HG02759 (cell line): ENCODE results near the gene NMNAT2.
"Not testable (repeated sequence)": the region's sequence is repeated elsewhere in the genome, so short reads cannot be mapped to it uniquely, and the experiment has no call there.

Experiments used
- ATAC-seq: cut with Tn5 transposase; IDR thresholded peaks from one replicate; pipeline ENCODE4 v1.9.1; 2021; ENCODE audit warnings: mild to moderate bottlenecking, moderate library complexity; ENCODE audit not compliant: unreplicated experiment

The NMNAT2 gene

DNA sequence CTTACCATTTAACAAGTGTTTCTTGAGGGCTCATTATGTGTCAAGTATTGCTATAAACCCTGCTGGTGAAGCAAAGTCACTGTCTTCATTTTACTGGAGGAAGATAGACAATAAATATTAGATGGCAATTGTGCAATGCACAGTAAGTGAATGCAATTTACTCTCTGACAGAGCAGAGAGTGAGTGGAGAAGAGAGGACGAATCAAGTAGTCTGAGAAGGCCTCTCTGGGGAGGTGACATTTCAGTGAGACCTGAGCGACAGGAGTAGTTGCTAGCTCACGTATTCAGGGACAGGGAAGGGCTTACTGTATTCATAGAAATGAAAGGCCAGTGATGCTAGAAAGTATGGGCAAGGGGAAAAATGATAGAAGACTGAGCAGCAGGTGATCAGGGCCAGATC lies 1.2 kb upstream of the NMNAT2 start:
- ATAC-seq: no peak

DNA sequence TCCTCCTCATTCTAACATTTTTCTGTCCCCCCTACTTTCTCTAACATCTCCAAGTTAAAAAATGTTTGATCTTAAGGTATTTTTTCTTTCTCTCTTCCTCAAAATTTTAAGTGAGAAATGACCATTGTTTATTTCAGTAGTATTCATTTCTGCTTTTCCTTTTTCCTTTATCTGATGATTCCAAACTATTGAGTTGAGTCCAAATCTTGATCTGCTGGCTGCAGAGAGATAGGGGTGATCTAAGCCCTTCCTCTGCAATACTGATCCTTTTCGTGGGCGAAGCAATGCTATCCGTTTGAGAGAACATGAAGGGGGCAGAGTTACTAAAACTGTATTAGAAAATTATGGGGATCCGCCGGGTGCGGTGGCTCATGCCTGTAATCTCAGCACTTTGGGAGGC lies 516 bp upstream of the NMNAT2 start:
- ATAC-seq: no peak

DNA sequence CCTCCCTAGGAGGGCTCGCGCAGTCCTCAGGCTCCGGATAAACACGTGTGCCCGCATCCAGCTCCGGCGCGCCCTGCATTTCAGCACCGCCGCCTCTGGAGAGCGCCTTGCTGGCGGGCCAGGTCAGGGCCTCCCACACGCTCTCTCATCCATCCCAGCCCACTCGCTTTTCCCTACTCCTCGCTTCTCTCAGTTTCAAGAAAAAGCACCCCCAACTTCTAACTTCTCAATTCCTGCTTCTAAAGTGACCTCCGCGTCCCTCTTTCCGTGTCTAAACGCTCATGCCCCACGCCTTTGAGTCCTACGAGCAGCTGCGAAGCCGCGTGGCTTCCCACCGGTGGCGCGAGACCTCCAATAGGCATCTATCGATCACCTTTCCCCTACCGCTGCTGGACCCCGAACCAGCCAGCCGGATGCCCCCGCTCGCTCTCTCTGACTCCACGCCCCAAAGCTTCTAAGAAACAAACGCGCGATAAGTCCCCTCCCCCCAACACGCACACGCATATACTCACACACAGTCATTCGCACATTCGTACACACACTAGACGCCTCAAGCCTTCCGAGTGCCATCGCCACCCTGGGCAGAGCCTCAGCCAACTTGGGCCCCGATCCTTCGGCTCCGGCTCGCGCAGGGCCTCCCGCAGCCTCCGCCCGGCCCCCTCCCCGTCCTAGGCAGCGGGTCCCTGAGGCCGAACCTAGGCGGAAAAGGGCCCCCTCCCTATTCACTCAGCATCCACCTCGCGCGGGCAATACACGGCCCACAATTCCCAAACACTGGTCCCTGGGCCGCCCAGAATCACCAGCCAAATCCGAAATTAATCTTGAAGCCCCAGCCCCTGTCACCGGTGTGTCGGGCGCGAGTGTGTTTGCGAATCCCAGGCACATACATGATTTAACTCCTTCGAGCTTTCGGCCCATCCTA lies 1.1 kb downstream of the NMNAT2 start:
- no peak for ATAC-seq

DNA sequence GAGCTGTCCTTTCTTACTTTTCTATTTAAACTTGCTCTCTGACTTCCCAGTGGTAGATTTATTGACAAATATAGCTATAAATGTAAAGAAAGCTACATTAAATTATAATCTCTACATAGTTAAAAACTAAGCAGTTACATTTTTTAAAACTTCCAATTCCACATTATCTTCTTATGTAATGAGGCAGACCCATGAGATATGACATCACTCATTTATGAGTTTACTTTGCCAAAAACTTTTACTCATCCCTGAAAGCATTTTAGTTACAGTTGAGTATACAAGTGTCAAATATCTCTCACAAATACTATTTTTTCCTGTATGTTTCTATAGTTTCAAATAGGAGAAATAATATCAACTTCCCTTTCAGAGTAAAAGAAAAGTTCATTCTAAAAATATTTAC lies 3.8 kb downstream of the NMNAT2 start:
- no peak for ATAC-seq

DNA sequence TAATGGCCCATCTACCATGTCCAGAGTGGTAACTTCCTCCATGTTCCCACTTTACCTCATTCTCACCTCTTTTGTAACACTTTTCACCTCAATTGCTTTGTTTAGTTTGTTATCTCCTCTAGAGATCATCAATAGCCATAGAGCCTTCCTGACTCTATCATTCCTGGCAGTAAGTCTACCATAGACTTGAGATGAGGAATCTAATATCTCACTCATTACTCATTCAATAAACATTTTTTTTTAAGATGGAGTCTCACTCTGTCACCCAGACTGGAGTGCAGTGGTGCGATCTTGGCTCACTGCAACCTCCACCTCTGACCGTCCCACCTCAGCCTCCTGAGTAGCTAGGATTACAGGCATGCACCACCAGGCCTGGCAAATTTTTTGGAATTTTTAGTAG lies 7.1 kb downstream of the NMNAT2 start:
- no peak for ATAC-seq

DNA sequence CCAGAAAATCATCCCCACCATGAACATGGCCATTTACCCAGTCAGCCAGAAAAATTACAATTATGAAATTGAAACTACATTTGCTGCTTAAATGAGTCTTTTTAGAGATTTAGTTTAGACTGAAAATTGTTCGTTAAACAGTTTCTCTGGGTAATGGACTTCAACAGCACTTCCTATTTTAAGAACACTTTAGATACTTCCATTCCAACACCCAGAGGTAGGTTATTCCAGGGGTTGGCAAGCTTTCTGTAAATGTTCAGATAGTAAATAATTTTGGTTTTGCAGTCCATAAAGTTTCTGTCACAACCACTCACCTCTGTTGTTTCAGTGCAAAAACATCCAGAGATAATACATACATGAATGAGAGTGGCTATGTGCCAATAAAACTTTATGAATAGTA lies 10.2 kb downstream of the NMNAT2 start:
- no peak for ATAC-seq

DNA sequence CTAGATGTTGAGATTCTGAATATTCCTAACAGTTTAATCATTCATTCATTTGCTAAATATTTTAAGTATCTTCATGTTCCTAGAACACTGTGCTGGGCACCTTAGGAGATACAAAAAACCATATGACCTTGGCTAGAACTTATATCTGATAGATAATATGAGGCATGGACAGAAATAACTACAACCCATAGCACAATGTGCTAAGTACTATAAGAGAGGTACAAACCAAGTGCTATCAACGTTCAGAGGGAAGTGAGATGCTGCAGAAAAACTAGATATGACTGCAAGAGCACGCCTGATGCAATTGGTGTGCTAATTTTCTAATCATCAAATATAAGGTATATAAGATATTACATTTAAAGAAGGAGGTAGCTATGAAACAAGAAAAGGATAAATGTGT lies 10.7 kb downstream of the NMNAT2 start:
- ATAC-seq: no peak

DNA sequence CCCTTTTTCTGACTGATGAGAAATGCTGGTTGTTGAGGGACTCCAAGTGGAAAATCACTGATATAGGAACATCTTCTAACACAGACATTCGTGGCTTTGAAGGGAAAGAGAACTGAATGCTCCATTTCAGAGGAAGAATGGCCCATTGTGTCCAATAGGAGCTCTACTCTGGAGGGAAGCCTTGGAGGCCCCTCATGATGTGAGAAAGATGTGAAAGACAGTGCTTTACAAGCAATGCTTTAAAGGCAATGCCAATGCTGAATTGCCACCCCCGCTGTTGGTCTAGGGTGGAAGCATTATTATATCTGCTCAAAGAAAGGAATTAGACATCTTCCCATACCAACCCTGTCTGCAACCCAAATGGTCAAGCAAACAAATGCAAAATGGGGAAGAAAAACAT lies 13.7 kb downstream of the NMNAT2 start:
- ATAC-seq: no peak

DNA sequence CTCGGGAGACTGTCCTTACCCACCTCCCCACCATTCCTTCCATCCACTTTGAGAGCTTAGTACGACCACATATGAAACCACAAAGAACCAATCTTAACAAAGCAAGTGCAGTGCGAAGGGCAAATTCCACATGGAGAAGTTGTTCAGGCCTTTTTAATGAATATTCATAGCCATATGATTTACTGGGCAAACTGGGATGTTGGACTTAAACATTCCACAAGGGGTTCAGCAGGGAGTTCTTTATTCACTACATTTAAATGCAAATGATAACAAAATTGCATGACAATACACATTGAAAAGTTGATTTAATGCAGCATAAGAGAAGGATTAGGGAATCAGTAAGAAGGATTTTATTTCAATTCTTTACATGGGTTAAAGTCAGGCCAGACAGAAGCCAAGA lies 14.7 kb downstream of the NMNAT2 start:
- ATAC-seq: no peak

DNA sequence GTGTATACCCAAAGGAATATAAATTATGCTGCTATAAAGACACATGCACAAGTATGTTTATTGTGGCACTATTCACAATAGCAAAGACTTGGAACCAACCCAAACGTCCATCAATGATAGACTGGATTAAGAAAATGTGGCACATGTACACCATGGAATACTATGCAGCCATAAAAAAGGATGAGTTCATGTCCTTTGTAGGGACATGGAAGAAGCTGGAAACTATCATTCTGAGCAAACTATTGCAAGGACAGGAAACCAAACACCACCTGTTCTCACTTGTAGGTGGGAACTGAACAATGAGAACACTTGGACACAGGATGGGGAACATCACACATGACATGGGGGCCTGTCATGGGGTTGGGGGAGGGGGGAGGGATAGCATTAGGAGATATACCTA lies 16.6 kb downstream of the NMNAT2 start:
- ATAC-seq: not testable (repeated sequence)

DNA sequence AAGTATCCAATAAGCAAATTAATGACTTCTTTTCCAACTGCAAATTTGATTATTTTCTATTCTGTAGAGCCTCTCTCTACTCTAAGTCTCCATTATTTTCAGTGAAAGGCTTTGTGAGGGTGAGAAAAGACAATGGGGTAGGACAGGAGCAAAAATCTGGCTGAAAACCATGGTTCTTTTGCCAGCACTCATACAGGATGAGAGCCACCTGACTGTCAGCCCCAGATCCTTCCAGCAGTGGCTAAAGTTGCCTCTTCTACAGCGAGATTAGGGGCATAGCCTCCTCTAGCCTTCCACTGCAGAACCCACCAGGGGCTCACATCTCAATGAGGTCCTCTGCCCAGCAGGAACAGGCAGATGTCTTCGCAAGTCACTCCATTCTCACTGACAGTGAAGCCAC lies 23.7 kb downstream of the NMNAT2 start:
- ATAC-seq: no peak

DNA sequence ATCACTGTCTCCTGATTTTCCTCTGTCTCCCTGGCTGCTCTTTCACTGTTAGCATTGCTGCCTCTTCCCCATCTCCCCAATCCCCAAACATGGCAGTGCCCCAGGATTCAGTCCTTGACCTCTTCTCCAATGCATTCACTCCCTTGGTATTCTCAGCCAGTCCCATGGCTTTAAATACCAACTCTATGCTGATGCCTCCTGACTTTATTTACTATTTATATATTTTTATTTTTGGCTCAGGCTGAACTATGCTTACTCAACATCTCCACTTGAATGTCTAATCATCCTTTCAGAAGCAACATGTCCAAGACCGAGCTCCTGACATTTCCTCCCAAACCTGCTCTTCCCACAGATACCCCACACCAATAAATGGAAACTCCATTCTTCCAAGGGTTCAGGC lies 26.3 kb downstream of the NMNAT2 start:
- no peak for ATAC-seq

DNA sequence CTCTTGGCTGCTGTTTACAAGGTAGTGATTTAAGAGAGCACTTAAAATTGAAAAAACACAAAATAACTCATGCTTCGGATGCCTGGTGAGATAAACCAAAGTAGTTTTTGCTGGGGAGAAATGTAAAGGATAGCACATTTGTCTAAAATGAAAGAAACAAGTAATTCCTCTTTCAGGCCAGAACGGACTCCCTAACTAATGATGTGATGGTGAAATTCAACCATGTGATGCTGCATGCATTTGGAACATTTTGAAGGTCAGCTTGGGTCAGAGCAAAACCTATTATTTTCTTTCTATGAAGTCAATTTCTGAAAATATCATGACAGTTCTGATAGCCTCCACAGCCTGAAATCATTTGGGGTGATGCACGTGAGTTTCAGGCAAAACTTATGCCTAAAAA lies 27.6 kb downstream of the NMNAT2 start:
- no peak for ATAC-seq

DNA sequence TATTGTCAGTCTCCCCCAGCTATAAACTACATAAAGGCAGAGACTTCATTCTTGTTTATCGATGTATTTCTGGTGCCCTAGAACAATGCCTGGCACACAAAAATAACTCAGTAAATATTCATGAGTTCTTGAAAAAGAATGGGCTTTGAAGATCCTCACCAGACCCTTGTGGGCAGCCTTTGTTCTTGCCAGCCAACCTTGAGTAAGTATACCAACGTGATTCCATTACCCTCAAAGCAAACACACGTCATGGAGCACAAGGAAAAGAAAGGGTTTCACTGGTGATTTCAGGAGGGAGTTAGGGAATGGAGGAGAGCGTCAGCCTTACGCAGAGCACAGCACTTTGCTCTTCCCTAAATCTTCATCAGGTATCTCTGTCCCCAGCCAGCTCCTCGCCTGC lies 29.4 kb downstream of the NMNAT2 start:
- ATAC-seq: no peak

DNA sequence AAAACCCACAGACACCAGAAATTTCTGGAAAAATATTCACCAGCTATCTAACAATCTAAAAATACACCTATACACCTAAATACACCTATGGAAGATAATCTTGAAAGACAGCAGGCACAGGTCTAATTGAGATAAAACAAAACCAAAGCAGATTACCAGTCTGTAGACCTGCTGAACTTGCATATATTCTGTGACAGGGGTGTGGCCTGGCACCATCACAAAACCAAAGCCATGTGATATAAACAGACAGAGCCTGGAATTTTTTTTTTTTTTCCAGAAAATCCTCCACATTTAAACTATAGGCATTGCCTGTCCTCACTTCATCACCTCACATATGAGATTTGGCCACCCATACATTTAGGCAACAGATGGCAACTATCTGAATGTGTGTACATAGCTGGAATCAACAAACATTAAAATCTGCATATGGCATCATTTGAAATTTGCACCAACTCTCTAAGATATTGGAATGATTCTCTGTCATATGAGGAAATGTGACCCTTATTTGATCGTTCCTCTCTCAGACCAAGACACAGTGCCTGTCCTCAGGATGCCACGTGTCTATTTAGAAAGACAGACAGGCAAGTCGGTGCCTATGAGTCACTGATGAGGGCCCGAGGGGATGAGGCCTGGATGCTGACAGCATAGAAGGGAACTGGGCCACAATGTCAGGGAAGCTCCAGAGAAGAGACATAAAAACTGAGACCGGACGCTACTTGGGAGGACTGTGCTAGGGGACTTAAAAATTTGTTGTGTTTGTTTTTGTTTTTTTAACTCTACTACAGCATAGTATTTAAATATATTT lies 32.6 kb downstream of the NMNAT2 start:
- ATAC-seq: no peak

DNA sequence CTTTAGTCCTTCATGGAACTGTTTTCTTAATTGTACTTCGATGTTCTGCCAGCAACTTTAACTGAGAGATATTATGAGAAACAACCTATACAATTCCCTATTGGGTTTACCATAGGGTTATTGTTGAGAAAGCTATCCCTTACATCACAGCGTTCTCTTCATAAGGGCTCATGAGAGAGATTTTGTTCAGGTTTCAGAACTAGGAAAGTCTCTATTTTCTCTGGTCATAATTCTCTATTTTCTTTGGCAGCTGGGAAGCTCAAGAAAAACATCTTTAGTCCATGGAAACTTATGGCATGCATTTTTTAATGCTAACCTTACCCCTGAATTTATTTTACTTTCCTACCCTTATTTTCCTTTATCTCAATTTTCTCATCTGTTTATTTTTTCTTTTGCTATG lies 38.2 kb downstream of the NMNAT2 start:
- no peak for ATAC-seq

DNA sequence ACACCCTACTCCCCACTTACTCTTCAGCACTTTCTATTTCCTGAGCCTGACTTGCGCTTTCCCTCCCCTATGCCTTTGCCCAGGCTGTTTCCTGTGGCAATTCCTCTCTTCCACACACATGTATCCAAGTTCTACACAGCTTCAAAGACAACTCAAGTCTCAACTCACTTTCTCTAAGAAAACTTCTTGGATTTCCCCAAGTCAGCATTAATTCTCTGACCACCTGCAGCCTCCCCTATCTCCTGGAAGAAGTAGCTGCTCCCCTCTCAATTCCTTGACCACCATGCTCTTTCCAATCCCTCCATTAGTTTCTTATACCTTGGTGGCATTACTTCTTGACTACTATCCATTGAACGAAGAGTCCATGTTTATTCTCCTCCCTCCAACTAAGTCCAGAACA lies 42.8 kb downstream of the NMNAT2 start:
- no peak for ATAC-seq

DNA sequence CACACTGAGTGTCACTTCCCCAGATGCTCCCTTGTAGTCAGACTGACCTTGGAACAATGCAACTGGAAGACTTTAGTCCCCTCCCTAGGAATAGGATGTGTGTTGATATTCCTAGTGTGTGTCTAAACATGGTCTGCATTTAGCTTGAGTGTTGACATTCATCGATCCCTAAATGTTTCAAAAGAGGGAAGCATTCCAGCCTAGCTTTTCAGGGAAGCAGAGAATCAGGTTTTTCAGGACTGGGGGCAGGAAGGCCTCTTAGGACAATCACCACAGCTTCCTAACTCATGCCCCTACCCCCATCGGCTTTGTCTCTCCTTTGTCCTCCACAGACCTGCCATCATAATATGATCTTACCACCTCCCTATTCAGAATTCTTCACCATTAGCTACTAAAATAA lies 43.4 kb downstream of the NMNAT2 start:
- ATAC-seq: no peak

DNA sequence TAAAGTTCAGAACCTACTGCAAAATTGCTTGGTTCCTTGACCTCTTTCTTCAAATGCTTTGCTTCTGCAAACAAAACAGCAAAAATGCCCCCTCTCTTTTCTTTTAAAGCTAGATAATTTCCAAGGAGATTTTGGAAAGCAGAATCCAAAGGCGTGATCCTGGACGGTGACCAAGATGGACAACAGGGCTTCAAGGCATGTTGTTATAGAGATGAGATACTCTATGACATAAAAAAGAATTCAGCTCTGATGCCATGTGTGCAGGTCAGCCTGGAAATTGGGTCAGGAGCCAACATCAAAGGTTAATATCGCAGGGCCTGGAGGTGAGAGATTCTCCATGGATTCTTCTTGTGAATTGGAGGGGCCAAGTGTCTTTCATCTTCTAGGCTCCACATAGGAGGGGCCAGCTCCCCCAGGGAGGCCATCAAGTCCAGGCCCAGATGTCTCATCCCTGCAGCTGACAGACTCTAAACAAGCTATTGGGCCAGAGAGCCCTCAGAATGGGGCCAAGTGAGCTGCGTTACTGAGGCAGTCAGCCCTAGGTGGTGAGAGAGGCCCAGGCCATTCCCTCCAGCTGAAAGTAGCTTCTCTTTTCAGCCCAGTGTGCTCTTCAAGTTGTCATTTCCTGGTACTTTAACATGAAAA lies 45.5 kb downstream of the NMNAT2 start:
- ATAC-seq: no peak

DNA sequence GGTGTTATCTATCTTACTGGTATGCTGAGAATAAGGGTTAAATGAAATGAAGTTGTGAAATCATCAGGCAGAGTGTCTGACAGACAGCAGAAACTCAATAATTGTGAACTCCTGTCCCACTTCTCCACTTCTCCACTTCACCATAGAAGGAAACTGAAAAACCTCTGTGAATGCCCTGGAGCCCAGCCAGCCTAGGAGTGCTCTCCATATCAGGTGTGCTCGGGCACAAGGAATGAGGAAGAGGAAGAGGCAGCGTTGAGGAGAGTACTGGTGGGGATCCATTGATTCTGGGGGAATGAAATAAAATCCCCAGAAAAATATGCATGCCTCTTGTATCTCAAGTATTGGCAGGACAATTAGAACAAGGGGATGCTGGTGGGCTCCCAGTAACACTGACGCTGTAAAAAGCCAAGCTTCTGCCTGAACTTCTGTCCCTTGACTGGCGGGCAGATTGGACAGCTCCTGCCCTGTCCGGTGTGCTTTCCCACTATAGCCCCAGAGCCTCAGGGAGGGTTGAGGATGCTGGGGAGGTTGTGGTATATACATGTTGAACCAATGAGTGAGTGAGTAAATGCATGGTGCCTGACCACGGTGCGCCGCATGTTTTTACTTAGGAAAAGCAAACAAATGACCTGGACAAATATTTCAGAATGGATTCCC lies 47.7 kb downstream of the NMNAT2 start:
- ATAC-seq: no peak
